Keratinocyte (primary cell): ENCODE measurements around the gene EML2. TPM values are rescaled to one million over a fixed set of nuclear protein-coding genes. Genes with fewer than 3 reads are reported as not detected.

Experiments
- DNase-seq: peaks from one replicate; pipeline ENCODE4 v3.0.0-alpha.2; 2011; ENCODE audit warnings: low read depth, missing footprints, low spot score
- FAIRE-seq: peaks from 2 replicates; lab custom pipeline; 2011; peaks lifted over from hg19 to GRCh38; lab: Jason Lieb, UNC
- H2AFZ ChIP-seq: 2 replicates; pipeline ENCODE4 v1.6.0; 2012; ENCODE audit warnings: low read length, control low read depth, inconsistent platforms; ENCODE audit not compliant: control insufficient read depth
- H3K27ac ChIP-seq: 2 replicates; pipeline ENCODE4 v1.5.1; 2011; ENCODE audit warnings: low read length; ENCODE audit not compliant: control insufficient read depth, insufficient read depth
- H3K27me3 ChIP-seq: 3 replicates; pipeline ENCODE4 v1.6.0; 2011; ENCODE audit warnings: low read length; ENCODE audit not compliant: control insufficient read depth, insufficient read depth; ENCODE audit errors: extremely low read depth
- H3K36me3 ChIP-seq, 2 experiments: 2 replicates in 1 of 2; 3 replicates in 1 of 2; pipeline ENCODE4 v1.5.1; 2011; ENCODE audit warnings: low read length in 2 of 2, mild to moderate bottlenecking in 1 of 2; ENCODE audit not compliant: control insufficient read depth in 2 of 2, insufficient read depth in 2 of 2; ENCODE audit errors: extremely low read depth in 1 of 2
- H3K4me1 ChIP-seq: 3 replicates; pipeline ENCODE4 v1.5.1; 2011; ENCODE audit warnings: low read length; ENCODE audit not compliant: control insufficient read depth, insufficient read depth; ENCODE audit errors: extremely low read depth
- H3K4me2 ChIP-seq: 3 replicates; pipeline ENCODE4 v1.6.0; 2011; ENCODE audit warnings: low read depth, low read length; ENCODE audit not compliant: control insufficient read depth, insufficient read depth; ENCODE audit errors: extremely low read depth
- H3K4me3 ChIP-seq, 3 experiments: fragments of 200-600 bp in 1 of 3; sonication (generic) in 1 of 3; 2 replicates in 2 of 3; 3 replicates in 1 of 3; pipeline ENCODE4 v1.5.1; 2011 to 2016; ENCODE audit warnings: low read length in 3 of 3, mild to moderate bottlenecking in 3 of 3, control low read depth in 2 of 3, inconsistent platforms in 1 of 3, low read depth in 1 of 3, mixed read lengths in 1 of 3, mixed run types in 1 of 3, moderate library complexity in 1 of 3; ENCODE audit not compliant: control insufficient read depth in 2 of 3, insufficient read depth in 2 of 3; ENCODE audit errors: extremely low read depth in 1 of 3
- H3K79me2 ChIP-seq: 2 replicates; pipeline ENCODE4 v1.6.0; 2012; ENCODE audit warnings: low read length; ENCODE audit not compliant: control insufficient read depth, insufficient read depth
- H3K9ac ChIP-seq: 3 replicates; pipeline ENCODE4 v1.6.0; 2011; ENCODE audit warnings: low read length; ENCODE audit not compliant: control insufficient read depth, insufficient read depth; ENCODE audit errors: extremely low read depth
- H3K9me1 ChIP-seq: 3 replicates; pipeline ENCODE4 v1.6.0; 2011; ENCODE audit warnings: low read length; ENCODE audit not compliant: control insufficient read depth, insufficient read depth; ENCODE audit errors: extremely low read depth
- H3K9me3 ChIP-seq: 2 replicates; pipeline ENCODE4 v1.5.1; 2012; ENCODE audit warnings: low read depth, low read length; ENCODE audit not compliant: control insufficient read depth
- H4K20me1 ChIP-seq: 3 replicates; pipeline ENCODE4 v1.6.0; 2011; ENCODE audit warnings: low read length; ENCODE audit not compliant: control insufficient read depth, insufficient read depth; ENCODE audit errors: extremely low read depth
- EZH2 ChIP-seq: IDR thresholded peaks from one replicate; pipeline ENCODE4 v1.6.1; 2012; ENCODE audit warnings: inconsistent platforms, mild to moderate bottlenecking, low read length, moderate library complexity
- dilution Hi-C: fragments of 300-500 bp; cut with MboI; formaldehyde crosslinking; loops from one replicate; pipeline ENCODE4 v1.7.0; 2020; ENCODE audit warnings: low sequenced_read_pairs; ENCODE audit not compliant: extremely low pct_ligation_motif_present
- polyA plus RNA-seq, 5 experiments: library from polyadenylated mRNA; depleted of rRNA in 3 of 5; stranded (reverse) in 3 of 5; stranded (forward) in 1 of 5; unstranded in 1 of 5; fragments of >200 nt; gene quantifications; 1 replicate in 1 of 5; 2 replicates in 3 of 5; 3 replicates in 1 of 5; pipeline versions ENCODE4 v1.2.1 to v1.2.3, GENCODE V29; 2011 to 2012; ENCODE audit warnings: missing spikeins in 2 of 5, low read depth in 1 of 5, low replicate concordance in 1 of 5
- TF ChIP-seq, protein P1 (sequence below), 3 experiments: IDR thresholded peaks in 1 of 3; conservative IDR thresholded peaks in 1 of 3; optimal IDR thresholded peaks in 1 of 3; 2 replicates in 2 of 3; 3 replicates in 1 of 3; pipeline versions ENCODE3 to v1.5.1; 2011; ENCODE audit warnings: low read length in 3 of 3, mild to moderate bottlenecking in 3 of 3, moderate library complexity in 2 of 3, control low read depth in 1 of 3, inconsistent platforms in 1 of 3; ENCODE audit not compliant: insufficient read depth in 2 of 3; ENCODE audit errors: extremely low read depth in 1 of 3

EML2 gene
- polyA plus RNA-seq, 1 donor (not counting 4 experiments of a cell fraction or from before 2014, with no cell fraction given) = 43.4 TPM

DNA sequence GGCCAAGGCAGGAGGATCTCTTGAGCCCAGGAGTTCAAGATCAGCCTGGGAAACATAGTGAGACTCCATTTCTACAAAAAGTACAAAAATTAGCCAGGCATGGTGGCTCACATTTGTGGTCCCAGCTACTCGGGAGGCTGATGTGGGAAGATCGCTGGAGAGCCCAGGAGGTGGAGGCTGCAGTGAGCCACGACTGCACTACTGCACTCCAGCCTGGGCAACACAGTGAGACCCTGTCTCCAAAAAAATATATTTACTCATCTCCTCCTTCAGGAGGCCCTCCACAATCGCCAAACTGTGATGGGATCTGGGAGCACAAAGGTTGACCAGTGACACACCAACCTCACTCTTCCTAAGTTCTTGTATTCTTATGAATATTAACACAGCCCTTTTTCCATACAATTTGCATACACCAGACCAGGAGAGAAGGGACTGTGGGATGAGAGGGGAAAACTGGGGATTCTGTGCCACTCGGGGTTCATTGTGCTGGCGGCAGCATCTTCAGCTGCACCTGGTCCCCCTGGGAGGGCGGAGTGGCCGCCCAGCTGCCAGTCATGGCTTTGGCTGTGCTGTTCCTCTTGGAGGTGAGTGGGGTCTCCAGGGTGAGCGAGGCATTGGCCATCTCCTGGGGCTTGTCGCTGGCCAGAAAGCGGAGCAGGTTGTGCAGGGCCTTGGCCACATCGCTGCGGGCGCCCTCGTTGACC is 48.7 kb downstream of the EML2 start:
- no peak overlapping the region for H3K27ac ChIP-seq
- DNase-seq (no peak), FAIRE-seq (no peak)
- no peak overlapping the region for H3K4me2 ChIP-seq
- H3K9me3 ChIP-seq = no peaks in the 10 kb centered on the region
- H3K9ac ChIP-seq = no peak overlapping the region
- no peaks in the 10 kb centered on the region for H4K20me1 ChIP-seq
- H3K27me3 ChIP-seq = no peaks in the 10 kb centered on the region
- H2AFZ ChIP-seq = no peak overlapping the region
- H3K9me1 ChIP-seq = no peaks in the 10 kb centered on the region
- no peak overlapping the region for H3K4me3 ChIP-seq
- dilution Hi-C loops = no loop called here
- H3K4me1 ChIP-seq = peaks cover 3% of the 10 kb centered on the region
- no peak for TF ChIP-seq EZH2
- TF ChIP-seq, protein P1, sequence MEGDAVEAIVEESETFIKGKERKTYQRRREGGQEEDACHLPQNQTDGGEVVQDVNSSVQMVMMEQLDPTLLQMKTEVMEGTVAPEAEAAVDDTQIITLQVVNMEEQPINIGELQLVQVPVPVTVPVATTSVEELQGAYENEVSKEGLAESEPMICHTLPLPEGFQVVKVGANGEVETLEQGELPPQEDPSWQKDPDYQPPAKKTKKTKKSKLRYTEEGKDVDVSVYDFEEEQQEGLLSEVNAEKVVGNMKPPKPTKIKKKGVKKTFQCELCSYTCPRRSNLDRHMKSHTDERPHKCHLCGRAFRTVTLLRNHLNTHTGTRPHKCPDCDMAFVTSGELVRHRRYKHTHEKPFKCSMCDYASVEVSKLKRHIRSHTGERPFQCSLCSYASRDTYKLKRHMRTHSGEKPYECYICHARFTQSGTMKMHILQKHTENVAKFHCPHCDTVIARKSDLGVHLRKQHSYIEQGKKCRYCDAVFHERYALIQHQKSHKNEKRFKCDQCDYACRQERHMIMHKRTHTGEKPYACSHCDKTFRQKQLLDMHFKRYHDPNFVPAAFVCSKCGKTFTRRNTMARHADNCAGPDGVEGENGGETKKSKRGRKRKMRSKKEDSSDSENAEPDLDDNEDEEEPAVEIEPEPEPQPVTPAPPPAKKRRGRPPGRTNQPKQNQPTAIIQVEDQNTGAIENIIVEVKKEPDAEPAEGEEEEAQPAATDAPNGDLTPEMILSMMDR (optimal IDR thresholded peaks at IDR 0.05 in 1 of 3, IDR thresholded peaks at IDR 0.05 in 1 of 3, conservative IDR thresholded peaks at IDR 0.05 in 1 of 3; ENCODE audit: extremely low read depth in 1 of 3, insufficient read depth in 2 of 3, low read length in 3 of 3) = no peak
- no peaks in the 10 kb centered on the region for H3K79me2 ChIP-seq
- no peaks in the 10 kb centered on the region for H3K36me3 ChIP-seq

DNA sequence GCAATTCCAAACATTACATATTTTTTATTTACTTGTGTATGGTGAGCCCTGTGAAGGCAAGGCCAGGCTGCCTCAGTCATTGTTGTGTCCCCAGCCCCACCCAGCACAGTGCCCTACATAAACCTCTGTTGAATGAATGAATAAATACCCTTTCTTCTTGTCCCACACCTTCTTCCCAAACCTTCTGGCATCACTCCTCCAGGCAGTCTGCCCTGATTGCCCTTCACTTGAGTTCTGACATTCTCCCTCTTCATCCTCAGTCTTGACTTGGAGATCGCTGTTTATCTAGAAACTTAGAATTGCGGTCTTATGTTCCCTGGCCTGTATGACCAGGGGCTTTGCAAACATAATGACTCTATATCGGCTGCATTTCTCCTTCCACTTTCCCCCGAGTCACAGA is 49.4 kb downstream of the EML2 start:
- Histone ChIP-seq H3K79me2 (no peaks in the 10 kb centered on the region), H3K27ac (no peak overlapping the region), H4K20me1 (no peaks in the 10 kb centered on the region), H3K9me3 (no peaks in the 10 kb centered on the region), H3K4me2 (no peak overlapping the region), H3K4me3 (no peak overlapping the region), H3K9me1 (no peaks in the 10 kb centered on the region), H3K9ac (no peak overlapping the region), H2AFZ (no peak overlapping the region), H3K27me3 (no peaks in the 10 kb centered on the region), H3K36me3 (no peaks in the 10 kb centered on the region), H3K4me1 (peaks cover 7% of the 10 kb centered on the region)
- dilution Hi-C loops = no loop called here
- no peak for TF ChIP-seq EZH2
- TF ChIP-seq, protein P1 (optimal IDR thresholded peaks at IDR 0.05 in 1 of 3, IDR thresholded peaks at IDR 0.05 in 1 of 3, conservative IDR thresholded peaks at IDR 0.05 in 1 of 3; ENCODE audit: extremely low read depth in 1 of 3, insufficient read depth in 2 of 3, low read length in 3 of 3) = no peak
- FAIRE-seq (no peak), DNase-seq (no peak)
